Aorta (tissue), 5 donors: Measurements from ENCODE around the gene MRPS27. TPM values are rescaled to one million over a fixed set of nuclear protein-coding genes. Genes with fewer than 3 reads are reported as not detected.

ENCODE experiments used
- ATAC-seq: fragments of 200-7000 bp; cut with Tn5 transposase; one replicate; pipeline ENCODE4 v1.9.1; 2022; ENCODE audit warnings: moderate library complexity; ENCODE audit not compliant: low FRiP score
- DNase-seq, 2 donors: peaks; one replicate each; pipeline ENCODE4 v3.0.0-alpha.2; 2020
- H3K27ac ChIP-seq, 2 donors: one replicate each; pipeline ENCODE4 v1.5.1; 2013; ENCODE audit warnings: low read length in 2 of 2, mild to moderate bottlenecking in 2 of 2, moderate library complexity in 2 of 2, control low read depth in 1 of 2, inconsistent platforms in 1 of 2, low read depth in 1 of 2
- H3K27me3 ChIP-seq, 2 donors: one replicate each; pipeline ENCODE4 v1.6.1; 2013; ENCODE audit warnings: control low read depth in 1 of 2, low read length in 1 of 2, mild to moderate bottlenecking in 1 of 2, moderate library complexity in 1 of 2; ENCODE audit not compliant: insufficient read depth in 2 of 2, control insufficient read depth in 1 of 2
- H3K36me3 ChIP-seq, 2 donors: one replicate each; pipeline ENCODE4 v1.6.1; 2013; ENCODE audit warnings: control low read depth in 1 of 2, low read length in 1 of 2, mild to moderate bottlenecking in 1 of 2; ENCODE audit not compliant: insufficient read depth in 2 of 2, control insufficient read depth in 1 of 2
- H3K4me1 ChIP-seq, 2 donors: one replicate each; pipeline ENCODE4 v1.6.1; 2013; ENCODE audit warnings: low read length in 2 of 2, control low read depth in 1 of 2, mild to moderate bottlenecking in 1 of 2, moderate library complexity in 1 of 2; ENCODE audit not compliant: insufficient read depth in 2 of 2, control insufficient read depth in 1 of 2
- H3K4me3 ChIP-seq, 2 donors: one replicate each; pipeline ENCODE4 v1.5.1; 2013; ENCODE audit warnings: low read length in 2 of 2, control low read depth in 1 of 2, mild to moderate bottlenecking in 1 of 2
- H3K9me3 ChIP-seq: one replicate; pipeline ENCODE4 v1.6.1; 2013; ENCODE audit warnings: mild to moderate bottlenecking, low read length; ENCODE audit not compliant: control insufficient read depth
- WGBS, 2 donors: extraction: QIAGEN DNeasy Blood & Tissue Kit; methylation state at CpG; one replicate each; pipeline ENCODE4 v1.1.7; 2013; 5-methylcytosine and 5-hydroxymethylcytosine counted together
- intact Hi-C, 2 donors: fragments of 100-400 bp; cut with DNase I; formaldehyde crosslinking; loops; one replicate each; pipeline versions ENCODE4 v1.14.2 to v1.15.0; 2022
- long read RNA-seq, 2 donors: library from polyadenylated mRNA; unstranded; transcript quantifications; one replicate each; pipeline ENCODE4 v2.0.0, GENCODE V29; 2020 to 2021
- polyA plus RNA-seq, 2 donors: library from polyadenylated mRNA; stranded (reverse); fragments of 200-250 nt; gene quantifications; one replicate each; pipeline ENCODE4 v1.2.3, GENCODE V29; 2013
- total RNA-seq, 2 donors: library from RNA; stranded (reverse); fragmentation: NEBNext Ultra II Directional; extraction: Animal tissue kit (Norgen Biotek cat#: 25700); gene quantifications; one replicate each; pipeline ENCODE4 v1.2.1, GENCODE V29; 2021
- donor health status: healthy with polysubstance abuse.
- donor health status: Bipolar disorder and iron deficiency.
- donor health status: DM: no; HTN: no; CAD: no.
- donor health status: DM: no; HTN: no; CAD: no.
- donor health status: DM: yes; HTN: yes; CAD: no.

Gene MRPS27
- total RNA-seq (10 to 100 TPM; 37.0 to 42.1 TPM), polyA plus RNA-seq (10 to 100 TPM; 22.5 to 32.4 TPM)
- long read RNA-seq, donor 1, transcript MRPS27-202 (11 exons, 2,628 nt) = minor isoform, 14 of 148 reads
- long read RNA-seq, donor 1, transcript MRPS27-201 (11 exons, 2,785 nt) = major isoform, 93 of 148 reads
- long read RNA-seq, donor 1, partial matches to known transcripts = 25 of 148 reads
- long read RNA-seq, donor 1, other reads (novel, unspliced or antisense) = 16 of 148 reads
- long read RNA-seq, donor 2, transcript MRPS27-201 (11 exons, 2,785 nt) = major isoform, 20 of 40 reads
- long read RNA-seq, donor 2, transcript MRPS27-212 (4 exons, 504 nt) = minor isoform, 6 of 40 reads
- long read RNA-seq, donor 2, partial matches to known transcripts = 4 of 40 reads
- long read RNA-seq, donor 2, other reads (novel, unspliced or antisense) = 10 of 40 reads

- ATAC-seq = peak; percentile 99
- Histone ChIP-seq H3K27me3 (no peaks in the 10 kb centered on the region), H3K9me3 (no peaks in the 10 kb centered on the region), H3K4me3 (peak within 1 kb of the TSS; percentile 71 to 84), H3K36me3 (no peaks in the 10 kb centered on the region), H3K27ac (peak within 1 kb of the TSS in 1 of 2 donors; percentile 22), H3K4me1 (peaks cover 0 to 3% of the 10 kb centered on the region in 2 donors)
- peak; percentile 97 to 98 for DNase-seq
- intact Hi-C loops = loop anchor here in 1 of 2 donors (10.0 kb wide), 1 partner anchor 305 kb away; no protein-coding TSS in a partner anchor
- WGBS, 2 donors = 0% methylated on average over 40 of the region's 40 CpGs
Measured at GRCh38 chr5:72319976-72320752, at the start of gene MRPS27, which contains the start of gene PTCD2. MRPS27 (minus strand) TSS chr5:72320240; CDS start chr5:72320221, 19 bp downstream. PTCD2 (plus strand) TSS chr5:72320373; CDS start chr5:72320383, 10 bp downstream.

GRCh38 chr5:72369711-72370110 is 49.7 kb upstream of the MRPS27 start:
- ATAC-seq (no peak), DNase-seq (no peak)
- H3K27me3 ChIP-seq = no peaks in the 10 kb centered on the region
- WGBS, 2 donors = 93 to 100% methylated on average over 3 of the region's 3 CpGs
- H3K36me3 ChIP-seq = peaks cover 0 to under 1% of the 10 kb centered on the region in 2 donors
- H3K9me3 ChIP-seq = no peaks in the 10 kb centered on the region
- H3K27ac ChIP-seq = no peak overlapping the region
- intact Hi-C loops = loop anchor here (5.0 to 10.0 kb wide), 3 partner anchors 68 to 478 kb away; no protein-coding TSS in a partner anchor
- no peak overlapping the region for H3K4me3 ChIP-seq
- H3K4me1 ChIP-seq = peaks cover 3 to 4% of the 10 kb centered on the region in 2 donors

GRCh38 chr5:72369301-72369700 is 49.3 kb upstream of the MRPS27 start:
- Histone ChIP-seq H3K9me3 (no peaks in the 10 kb centered on the region), H3K4me3 (no peak overlapping the region), H3K4me1 (peaks cover 2 to 4% of the 10 kb centered on the region in 2 donors), H3K27ac (no peak overlapping the region), H3K27me3 (no peaks in the 10 kb centered on the region), H3K36me3 (peaks cover 0 to 2% of the 10 kb centered on the region in 2 donors)
- DNase-seq = no peak
- 24 to 31% methylated on average over 1 of the region's 1 CpG for WGBS, 2 donors
- ATAC-seq = no peak
- intact Hi-C loops = loop anchor here (5.0 to 10.0 kb wide), 3 partner anchors 68 to 478 kb away; no protein-coding TSS in a partner anchor

- Histone ChIP-seq H3K9me3 (no peaks in the 10 kb centered on the region), H3K4me3 (no peak overlapping the region), H3K27me3 (no peaks in the 10 kb centered on the region), H3K36me3 (peaks cover 0 to 2% of the 10 kb centered on the region in 2 donors), H3K27ac (peak overlapping the region; percentile 18 to 28), H3K4me1 (peaks cover 0 to 4% of the 10 kb centered on the region in 2 donors)
- 97% methylated on average over 1 of the region's 1 CpG for WGBS, 2 donors
- ATAC-seq (no peak), DNase-seq (no peak)
- intact Hi-C loops = loop anchor here (5.0 to 10.0 kb wide), 3 partner anchors 69 to 479 kb away; no protein-coding TSS in a partner anchor
Measured at GRCh38 chr5:72368271-72368670, 48.2 kb upstream of the MRPS27 start.

GRCh38 chr5:72366324-72366976 is 46.4 kb upstream of the MRPS27 start:
- Histone ChIP-seq H3K9me3 (no peaks in the 10 kb centered on the region), H3K27ac (no peak overlapping the region), H3K27me3 (no peaks in the 10 kb centered on the region), H3K4me3 (no peak overlapping the region), H3K36me3 (peaks cover 4 to 8% of the 10 kb centered on the region in 2 donors), H3K4me1 (peaks cover 0 to 4% of the 10 kb centered on the region in 2 donors)
- DNase-seq = peak in 1 of 2 donors; percentile 73
- intact Hi-C loops = loop anchor here (2.0 to 10.0 kb wide), 4 partner anchors 71 to 481 kb away; no protein-coding TSS in a partner anchor
- ATAC-seq = peak; percentile 89
- 21 to 22% methylated on average over 7 of the region's 7 CpGs for WGBS, 2 donors

- H3K4me3 ChIP-seq = no peak overlapping the region
- H3K27ac ChIP-seq = no peak overlapping the region
- peaks cover 6 to 12% of the 10 kb centered on the region in 2 donors for H3K36me3 ChIP-seq
- H3K9me3 ChIP-seq = peaks cover 2% of the 10 kb centered on the region
- H3K27me3 ChIP-seq = no peaks in the 10 kb centered on the region
- intact Hi-C loops = loop anchor here (5.0 to 10.0 kb wide), 3 partner anchors 72 to 482 kb away; no protein-coding TSS in a partner anchor
- ATAC-seq (no peak), DNase-seq (no peak)
- peaks cover 0 to 4% of the 10 kb centered on the region in 2 donors for H3K4me1 ChIP-seq
- 94 to 95% methylated on average over 4 of the region's 4 CpGs for WGBS, 2 donors
Measured at GRCh38 chr5:72364951-72365350, 44.9 kb upstream of the MRPS27 start.

- no peak overlapping the region for H3K27ac ChIP-seq
- H3K4me1 ChIP-seq = no peaks in the 10 kb centered on the region
- H3K9me3 ChIP-seq = peaks cover 2% of the 10 kb centered on the region
- H3K36me3 ChIP-seq = peaks cover 6 to 12% of the 10 kb centered on the region in 2 donors
- no peaks in the 10 kb centered on the region for H3K27me3 ChIP-seq
- DNase-seq (no peak), ATAC-seq (no peak)
- 98 to 100% methylated on average over 1 of the region's 1 CpG for WGBS, 2 donors
- no peak overlapping the region for H3K4me3 ChIP-seq
- intact Hi-C loops = loop anchor here in 1 of 2 donors (10.0 kb wide), 1 partner anchor 231 kb away; no protein-coding TSS in a partner anchor
Measured at GRCh38 chr5:72364171-72364570, 44.1 kb upstream of the MRPS27 start.
